ENCODE results near the gene CEP57.
"Not testable (repeated sequence)": the region's sequence is repeated elsewhere in the genome, so short reads cannot be mapped to it uniquely, and the experiment has no call there.

Gene CEP57

DNA sequence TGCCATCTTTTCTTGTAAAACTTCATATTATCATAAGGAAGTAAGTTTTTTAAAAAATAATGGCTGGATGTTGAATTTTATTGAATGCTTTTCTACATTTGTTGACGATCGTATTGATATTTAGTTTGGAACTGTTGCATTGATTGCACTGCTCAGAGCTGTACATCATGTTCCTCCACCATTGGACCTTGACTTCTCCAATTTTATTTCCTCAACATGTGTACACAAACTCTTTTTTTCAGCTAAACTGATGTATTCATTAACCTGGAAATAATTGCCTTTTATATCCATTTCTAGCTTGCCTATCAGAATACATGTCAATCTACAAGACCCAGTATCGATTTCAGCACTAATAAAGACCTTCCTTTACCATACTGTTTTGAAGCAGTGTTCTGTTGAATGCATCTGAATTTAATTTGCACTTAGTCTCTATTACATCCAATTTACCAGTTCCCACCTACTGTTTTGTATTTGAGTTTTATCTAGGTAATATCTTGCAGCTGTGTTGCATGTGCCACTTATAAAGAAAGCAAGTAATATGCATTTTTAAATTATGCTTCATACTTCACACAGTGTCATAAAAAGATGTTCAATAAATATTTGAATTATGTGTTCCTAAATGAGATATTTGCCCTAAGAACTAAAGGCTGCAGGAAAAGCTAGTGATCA is 5.5 kb downstream of the CEP57 start:
- DNase-seq (ENCODE audit: low read depth in 1 of 2, low spot score in 1 of 2): no peak

DNA sequence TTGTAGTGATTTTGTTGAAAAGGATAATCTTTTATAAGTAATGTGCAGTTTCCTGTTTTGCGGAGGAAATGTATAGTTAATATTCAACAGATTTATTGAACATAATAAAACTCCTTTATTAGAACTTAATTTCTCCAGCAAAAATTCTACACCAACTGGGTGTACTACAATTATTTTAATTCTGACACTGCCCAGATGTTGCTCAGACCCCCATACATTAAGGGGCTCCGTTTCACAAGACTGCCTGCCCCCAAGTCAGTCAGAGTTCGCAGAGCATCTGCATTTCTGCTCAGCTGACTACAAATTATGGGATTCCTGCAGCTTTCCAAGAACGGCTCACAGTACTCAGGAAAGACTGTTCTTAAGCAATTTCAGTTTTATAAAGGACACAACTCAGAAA is 6.2 kb downstream of the CEP57 start:
- no peak for DNase-seq (ENCODE audit: low read depth in 1 of 2, low spot score in 1 of 2)

- DNase-seq (ENCODE audit: low read depth in 1 of 2, low spot score in 1 of 2): no peak
These were observed 9.2 kb downstream of the CEP57 start for GRCh38 chr11:95799546-95799945.

DNA sequence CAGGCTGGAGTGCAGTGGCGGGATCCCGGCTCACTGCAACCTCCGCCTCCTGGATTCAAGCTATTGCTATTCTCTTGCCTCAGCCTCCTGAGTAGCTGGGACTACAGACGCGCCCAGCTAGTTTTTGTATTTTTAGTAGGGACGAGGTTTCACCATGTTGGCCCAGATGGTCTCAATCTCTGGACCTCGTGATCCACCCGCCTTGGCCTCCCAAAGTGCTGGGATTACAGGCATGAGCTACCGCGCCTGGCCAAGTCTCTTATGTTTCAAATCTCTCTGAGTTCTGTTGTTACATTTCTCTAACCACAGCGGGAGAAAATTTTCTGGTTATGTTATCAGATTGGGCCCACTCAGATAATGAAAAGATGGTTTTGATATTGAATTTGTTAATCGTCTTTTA is 10.1 kb downstream of the CEP57 start:
- DNase-seq (ENCODE audit: low read depth in 1 of 2, low spot score in 1 of 2): no peak

GRCh38 chr11:95802806-95803205 is 12.5 kb downstream of the CEP57 start:
- DNase-seq (ENCODE audit: low read depth in 1 of 2, low spot score in 1 of 2): no peak

GRCh38 chr11:95803973-95804372 is 13.7 kb downstream of the CEP57 start:
- DNase-seq (ENCODE audit: low read depth in 1 of 2, low spot score in 1 of 2): no peak

- DNase-seq (ENCODE audit: low read depth in 1 of 2, low spot score in 1 of 2): no peak
These were observed 15.6 kb downstream of the CEP57 start for GRCh38 chr11:95805869-95806268.

- not testable (repeated sequence) for DNase-seq (ENCODE audit: low read depth in 1 of 2, low spot score in 1 of 2)
These were observed 16.2 kb downstream of the CEP57 start for GRCh38 chr11:95806464-95806863.

GRCh38 chr11:95811052-95811451 is 20.8 kb downstream of the CEP57 start:
- not testable (repeated sequence) for DNase-seq (ENCODE audit: low read depth in 1 of 2, low spot score in 1 of 2)

DNA sequence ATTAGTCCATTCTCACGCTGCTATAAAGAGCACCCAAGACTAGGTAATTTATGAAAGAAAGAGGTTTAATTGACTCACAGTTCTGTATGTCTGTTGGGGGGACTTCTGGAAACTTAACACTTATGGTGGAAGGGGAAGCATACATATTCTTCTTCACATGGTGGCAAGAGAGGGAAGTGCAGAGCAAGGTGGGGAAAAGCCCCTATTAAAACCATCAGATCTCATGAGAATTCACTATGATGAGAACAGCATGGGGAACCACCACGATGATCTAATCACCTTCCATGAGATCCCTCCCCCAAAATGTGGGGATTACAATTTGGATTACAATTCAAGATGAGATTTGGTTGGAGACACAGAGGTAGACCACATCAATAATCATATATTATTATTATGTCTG is 25.7 kb downstream of the CEP57 start:
- DNase-seq (ENCODE audit: low read depth in 1 of 2, low spot score in 1 of 2): no peak

DNA sequence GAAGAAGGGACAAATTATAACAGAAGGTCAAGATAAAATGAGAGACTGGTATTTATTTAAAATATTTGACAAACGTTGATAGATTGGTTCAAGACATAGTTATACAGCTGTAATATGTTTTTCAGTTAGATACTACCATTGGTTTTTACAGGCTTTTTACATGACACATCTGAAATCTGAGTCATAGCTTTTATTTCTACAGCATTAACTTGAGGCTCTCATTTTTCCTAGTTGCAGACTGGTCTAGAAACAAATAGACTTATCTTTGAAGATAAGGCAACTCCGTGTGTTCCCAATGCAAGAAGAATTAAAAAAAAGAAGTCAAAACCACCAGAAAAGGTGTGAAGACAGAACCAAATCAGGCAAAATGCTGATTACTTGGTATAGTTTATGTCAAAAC is 31.3 kb downstream of the CEP57 start:
- DNase-seq (ENCODE audit: low read depth in 1 of 2, low spot score in 1 of 2): no peak

- no peak for DNase-seq (ENCODE audit: low read depth in 1 of 2, low spot score in 1 of 2)
These were observed 37.4 kb downstream of the CEP57 start for GRCh38 chr11:95827696-95828095.

DNA sequence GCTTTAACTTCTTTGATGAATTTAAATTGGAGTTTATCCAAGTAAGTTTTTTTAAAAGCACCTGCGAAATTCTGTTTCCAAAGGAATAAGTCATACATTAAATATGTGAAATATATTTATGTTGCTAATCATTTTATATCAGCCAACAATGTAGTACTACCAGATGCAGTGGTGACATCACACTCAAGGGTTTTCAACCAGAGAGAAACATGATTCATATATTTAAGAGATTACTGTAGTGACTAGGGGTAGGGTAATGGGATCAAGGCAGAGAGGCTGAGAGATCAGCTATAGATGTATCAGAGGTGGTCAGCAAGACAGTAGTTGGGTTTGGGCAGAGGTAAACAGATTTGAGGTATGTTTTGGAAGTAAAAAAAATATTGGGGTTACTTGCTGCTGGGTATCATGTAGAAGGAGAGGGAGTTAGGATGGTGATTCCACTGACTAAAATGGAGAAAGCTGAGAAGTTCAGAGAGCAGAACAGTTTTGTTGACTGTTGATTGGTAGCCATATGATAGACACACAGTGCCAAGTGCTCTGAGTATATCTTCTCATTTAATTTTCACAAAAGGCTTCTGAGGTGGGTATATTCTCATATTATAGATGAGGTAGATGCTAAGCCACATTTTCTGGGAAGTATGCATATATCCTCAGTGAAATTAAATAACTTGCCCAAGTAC is 39.4 kb downstream of the CEP57 start:
- DNase-seq (ENCODE audit: low read depth in 1 of 2, low spot score in 1 of 2): no peak

GRCh38 chr11:95831198-95831883 is 41.0 kb downstream of the CEP57 start:
- DNase-seq (ENCODE audit: low read depth in 1 of 2, low spot score in 1 of 2): no peak

DNA sequence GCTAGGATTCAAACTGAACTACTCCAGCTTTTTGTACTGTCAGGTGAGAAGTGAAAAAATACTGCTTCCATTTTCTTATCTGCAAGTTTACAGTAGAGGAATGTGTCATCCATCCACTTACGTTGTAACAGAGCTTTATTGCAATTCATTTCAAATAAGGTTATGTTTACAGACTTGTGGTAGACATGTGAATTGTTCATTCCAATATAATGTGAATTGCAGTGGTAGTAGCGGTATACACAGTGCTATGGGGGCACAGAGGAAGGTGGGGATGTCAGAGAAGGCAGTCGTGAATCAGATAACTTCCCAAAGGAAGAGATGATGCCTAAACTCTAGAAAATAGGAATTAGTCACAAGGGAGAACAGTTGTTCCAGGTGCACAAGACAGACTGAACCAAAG is 42.5 kb downstream of the CEP57 start:
- no peak for DNase-seq (ENCODE audit: low read depth in 1 of 2, low spot score in 1 of 2)

DNA sequence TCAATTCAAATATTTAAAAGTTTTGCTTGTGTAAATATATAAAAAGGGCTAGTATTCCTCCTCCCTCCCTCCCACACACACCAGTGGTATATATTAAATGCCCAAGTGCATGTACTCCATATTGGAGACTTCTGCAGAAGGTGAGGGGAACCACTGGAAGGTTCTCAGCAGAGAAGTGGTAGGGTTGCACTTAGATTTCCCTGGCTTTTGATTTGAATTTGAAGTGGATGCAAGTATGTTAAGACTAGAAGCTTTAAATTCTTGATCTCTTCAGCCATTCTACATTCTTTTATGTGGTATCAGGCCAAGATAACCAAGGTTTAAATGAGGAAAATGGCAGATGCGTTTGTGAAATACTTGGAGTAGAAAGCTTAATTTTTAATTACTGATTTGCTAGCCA is 43.1 kb downstream of the CEP57 start:
- no peak for DNase-seq (ENCODE audit: low read depth in 1 of 2, low spot score in 1 of 2)

DNA sequence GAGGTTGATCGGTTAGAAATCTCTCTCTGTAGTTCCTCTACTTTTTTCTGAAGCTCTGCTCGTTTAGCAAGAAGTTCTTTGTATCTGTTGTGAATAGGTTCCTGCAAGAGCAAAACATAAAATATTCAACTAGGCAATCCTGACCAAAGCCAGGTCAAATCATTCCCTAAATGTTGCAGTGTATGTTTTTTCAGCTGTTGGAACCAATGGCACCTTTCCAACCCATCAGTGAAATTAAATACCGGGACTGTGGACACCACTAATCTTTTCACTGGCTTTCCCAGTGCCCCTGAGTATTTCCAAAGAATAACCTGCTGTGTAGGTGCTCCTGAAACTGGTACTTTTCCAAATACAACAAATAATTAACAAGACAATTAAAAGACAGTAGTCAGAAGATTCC is 45.1 kb downstream of the CEP57 start:
- DNase-seq (ENCODE audit: low read depth in 1 of 2, low spot score in 1 of 2): no peak

DNA sequence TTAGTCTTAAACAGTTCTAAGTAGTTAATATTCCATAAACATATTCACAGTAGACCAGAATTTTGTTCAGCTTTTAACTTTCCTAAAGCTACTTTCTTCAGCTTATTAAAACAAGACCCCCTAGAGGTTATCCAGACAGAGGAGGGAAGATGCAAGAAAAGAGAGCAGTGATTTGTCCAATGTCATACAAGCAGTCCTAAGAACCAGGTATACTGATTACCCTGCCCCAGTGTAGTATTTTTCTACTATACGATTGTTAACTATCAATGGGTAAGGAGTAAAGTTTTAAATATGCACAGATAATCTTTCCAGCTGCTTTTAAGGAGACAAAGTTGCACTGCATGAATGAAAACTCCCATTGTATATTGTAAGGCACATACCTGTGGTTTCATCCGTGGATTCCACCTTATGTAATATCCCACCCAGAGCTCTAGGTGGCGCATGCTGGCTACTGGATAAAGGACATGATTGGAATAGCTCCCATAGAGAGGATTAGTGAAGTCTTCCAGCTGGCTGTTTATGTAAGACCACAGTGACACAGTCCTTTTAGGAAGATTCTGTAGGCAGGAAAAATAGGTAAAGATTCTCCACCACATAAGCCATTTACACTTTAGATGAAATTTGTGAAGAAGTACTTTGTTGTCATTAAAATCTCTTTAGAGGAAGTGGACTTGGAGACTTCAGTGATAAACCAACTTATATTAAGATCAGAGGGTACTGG is 45.6 kb downstream of the CEP57 start:
- DNase-seq (ENCODE audit: low read depth in 1 of 2, low spot score in 1 of 2): peak; percentile 7 to 24

- DNase-seq (ENCODE audit: low read depth in 1 of 2, low spot score in 1 of 2): no peak
These were observed 54.9 kb downstream of the CEP57 start for GRCh38 chr11:95845167-95845566.

- no peak for DNase-seq (ENCODE audit: low read depth in 1 of 2, low spot score in 1 of 2)
These were observed 59.0 kb downstream of the CEP57 start for GRCh38 chr11:95849087-95849825.

- no peak for DNase-seq (ENCODE audit: low read depth in 1 of 2, low spot score in 1 of 2)
These were observed 59.8 kb downstream of the CEP57 start for GRCh38 chr11:95850137-95850536.

All from stimulated activated CD4-positive, alpha-beta T cell treated with anti-CD3 and anti-CD28 coated beads, Interleukin-15, amount 100 ng/mL, for 1 hour (primary cell).